ENCODE data around the gene STARD10. TPM values are rescaled to one million over a fixed set of nuclear protein-coding genes. Genes with fewer than 3 reads are reported as not detected.

STARD10 gene
- total and polyA plus RNA-seq, 2 donors from 2014 or later, result 40.7 to 127 TPM

- peaks cover 0 to 17% (median 0%) of the 10 kb centered on the region in 3 donors for H3K4me1 ChIP-seq (ENCODE audit: control insufficient read depth in 2 of 3, insufficient read depth in 2 of 3, low read depth in 1 of 3, low read length in 3 of 3)
- H3K9ac ChIP-seq (ENCODE audit: low read length in 3 of 3), result no peak overlapping the region
- H3K27ac ChIP-seq (ENCODE audit: low read depth in 2 of 2, low read length in 2 of 2), result peak overlapping the region; percentile 26 to 51
- no peak overlapping the region for H3K4me3 ChIP-seq (ENCODE audit: low read length in 3 of 3)
- intact Hi-C loops (cut with DNase I), result loop anchor here (5.0 kb wide), 1 partner anchor 346 kb away; no protein-coding TSS in a partner anchor
- peak; percentile 98 for TF ChIP-seq CTCF (IDR thresholded peaks at IDR 0.05; ENCODE audit: borderline replicate concordance, extremely low read depth, insufficient read depth)
- H3K9me3 ChIP-seq (ENCODE audit: control insufficient read depth in 2 of 3, insufficient read depth in 1 of 3, low read length in 3 of 3), result no peaks in the 10 kb centered on the region
- H3K27me3 ChIP-seq (ENCODE audit: control insufficient read depth, insufficient read depth, low read length), result no peaks in the 10 kb centered on the region
- DNase-seq (peak; percentile 83 to 94 (median 91)), FAIRE-seq (peak; percentile 69)
- H3K36me3 ChIP-seq (ENCODE audit: control insufficient read depth in 2 of 3, insufficient read depth in 3 of 3, low read length in 3 of 3), result peaks cover 0 to 2% (median 0%) of the 10 kb centered on the region in 3 donors
Observed at GRCh38 chr11:72831521-72832300, 37.9 kb upstream of the STARD10 start.

GRCh38 chr11:72829884-72830533 lies 36.2 kb upstream of the STARD10 start:
- H3K9ac ChIP-seq (ENCODE audit: low read length in 3 of 3), result no peak overlapping the region
- intact Hi-C loops (cut with DNase I), result loop anchor here (5.0 kb wide), 1 partner anchor 347 kb away; no protein-coding TSS in a partner anchor
- FAIRE-seq (no peak), DNase-seq (no peak)
- H3K4me1 ChIP-seq (ENCODE audit: control insufficient read depth in 2 of 3, insufficient read depth in 2 of 3, low read depth in 1 of 3, low read length in 3 of 3), result peaks cover 0 to 13% (median 0%) of the 10 kb centered on the region in 3 donors
- no peaks in the 10 kb centered on the region for H3K9me3 ChIP-seq (ENCODE audit: control insufficient read depth in 2 of 3, insufficient read depth in 1 of 3, low read length in 3 of 3)
- no peak for TF ChIP-seq CTCF (IDR thresholded peaks at IDR 0.05; ENCODE audit: borderline replicate concordance, extremely low read depth, insufficient read depth)
- H3K27ac ChIP-seq (ENCODE audit: low read depth in 2 of 2, low read length in 2 of 2), result no peak overlapping the region
- H3K36me3 ChIP-seq (ENCODE audit: control insufficient read depth in 2 of 3, insufficient read depth in 3 of 3, low read length in 3 of 3), result no peaks in the 10 kb centered on the region
- H3K27me3 ChIP-seq (ENCODE audit: control insufficient read depth, insufficient read depth, low read length), result no peaks in the 10 kb centered on the region
- no peak overlapping the region for H3K4me3 ChIP-seq (ENCODE audit: low read length in 3 of 3)

- H3K9me3 ChIP-seq (ENCODE audit: control insufficient read depth in 2 of 3, insufficient read depth in 1 of 3, low read length in 3 of 3), result no peaks in the 10 kb centered on the region
- H3K27me3 ChIP-seq (ENCODE audit: control insufficient read depth, insufficient read depth, low read length), result no peaks in the 10 kb centered on the region
- FAIRE-seq (no peak), DNase-seq (no peak)
- H3K9ac ChIP-seq (ENCODE audit: low read length in 3 of 3), result no peak overlapping the region
- TF ChIP-seq CTCF (IDR thresholded peaks at IDR 0.05; ENCODE audit: borderline replicate concordance, extremely low read depth, insufficient read depth), result no peak
- intact Hi-C loops (cut with DNase I), result no loop called here
- H3K27ac ChIP-seq (ENCODE audit: low read depth in 2 of 2, low read length in 2 of 2), result no peak overlapping the region
- no peaks in the 10 kb centered on the region for H3K36me3 ChIP-seq (ENCODE audit: control insufficient read depth in 2 of 3, insufficient read depth in 3 of 3, low read length in 3 of 3)
- H3K4me1 ChIP-seq (ENCODE audit: control insufficient read depth in 2 of 3, insufficient read depth in 2 of 3, low read depth in 1 of 3, low read length in 3 of 3), result peaks cover 0 to 13% (median 0%) of the 10 kb centered on the region in 3 donors
- H3K4me3 ChIP-seq (ENCODE audit: low read length in 3 of 3), result no peak overlapping the region
Observed at GRCh38 chr11:72829178-72829577, 35.3 kb upstream of the STARD10 start.

Measured in kidney (tissue), 14 donors.